ENCODE results near the gene OR2L2.
"Not testable (repeated sequence)": the region's sequence is repeated elsewhere in the genome, so short reads cannot be mapped to it uniquely, and the experiment has no call there.

OR2L2 gene

DNA sequence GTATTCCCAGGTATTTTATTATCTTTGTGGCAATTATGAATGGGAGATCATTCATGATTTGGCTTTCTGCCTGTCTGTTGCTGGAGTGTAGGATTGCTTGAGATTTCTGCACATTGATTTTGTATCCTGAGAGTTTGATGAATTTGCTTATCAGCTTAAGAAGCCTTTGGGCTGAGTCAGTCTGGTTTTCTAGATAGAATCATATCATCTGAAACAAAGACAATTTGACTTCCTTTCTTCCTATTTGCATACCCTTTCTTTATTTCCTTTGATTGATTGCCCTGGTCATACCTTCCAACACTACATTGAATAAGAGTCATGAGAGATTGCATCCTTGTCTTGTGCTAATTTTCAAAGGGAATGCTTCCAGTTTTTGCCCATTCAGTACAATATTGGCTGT, 24.8 kb downstream of the OR2L2 start:
- Histone ChIP-seq H3K4me3 (replicated peaks; ENCODE audit: low read depth, low read length) (no peak overlapping the region), H3K27me3 (replicated peaks; ENCODE audit: control insufficient read depth, insufficient read depth, low read length) (no peaks in the 10 kb centered on the region), H3K36me3 (ENCODE audit: control insufficient read depth, insufficient read depth, low read length) (no peaks in the 10 kb centered on the region)
- DNase-seq (ENCODE audit: extremely low read depth, insufficient read length), result no peak
- TF ChIP-seq, protein P1, sequence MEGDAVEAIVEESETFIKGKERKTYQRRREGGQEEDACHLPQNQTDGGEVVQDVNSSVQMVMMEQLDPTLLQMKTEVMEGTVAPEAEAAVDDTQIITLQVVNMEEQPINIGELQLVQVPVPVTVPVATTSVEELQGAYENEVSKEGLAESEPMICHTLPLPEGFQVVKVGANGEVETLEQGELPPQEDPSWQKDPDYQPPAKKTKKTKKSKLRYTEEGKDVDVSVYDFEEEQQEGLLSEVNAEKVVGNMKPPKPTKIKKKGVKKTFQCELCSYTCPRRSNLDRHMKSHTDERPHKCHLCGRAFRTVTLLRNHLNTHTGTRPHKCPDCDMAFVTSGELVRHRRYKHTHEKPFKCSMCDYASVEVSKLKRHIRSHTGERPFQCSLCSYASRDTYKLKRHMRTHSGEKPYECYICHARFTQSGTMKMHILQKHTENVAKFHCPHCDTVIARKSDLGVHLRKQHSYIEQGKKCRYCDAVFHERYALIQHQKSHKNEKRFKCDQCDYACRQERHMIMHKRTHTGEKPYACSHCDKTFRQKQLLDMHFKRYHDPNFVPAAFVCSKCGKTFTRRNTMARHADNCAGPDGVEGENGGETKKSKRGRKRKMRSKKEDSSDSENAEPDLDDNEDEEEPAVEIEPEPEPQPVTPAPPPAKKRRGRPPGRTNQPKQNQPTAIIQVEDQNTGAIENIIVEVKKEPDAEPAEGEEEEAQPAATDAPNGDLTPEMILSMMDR (IDR thresholded peaks at IDR 0.05; ENCODE audit: insufficient read depth, low read length, poor library complexity, severe bottlenecking), result no peak

DNA sequence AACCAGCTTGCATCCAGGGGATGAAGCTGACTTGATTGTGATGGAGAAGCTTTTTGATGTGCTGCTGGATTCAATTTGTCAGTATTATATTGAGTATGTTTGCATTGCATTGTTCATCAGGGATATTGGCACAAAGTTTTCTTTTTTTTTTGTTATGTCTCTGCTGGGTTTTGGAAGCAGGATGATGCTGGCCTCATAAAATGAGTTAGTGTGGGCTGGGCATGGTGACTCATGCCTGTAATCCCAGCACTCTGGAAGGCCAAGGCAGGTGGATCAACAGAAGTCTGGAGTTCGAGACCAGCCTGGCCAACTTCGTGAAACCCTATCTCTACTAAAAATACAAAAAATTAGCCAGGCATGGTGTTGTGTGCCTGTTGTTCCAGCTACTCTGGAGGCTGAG, 25.4 kb downstream of the OR2L2 start:
- TF ChIP-seq, protein P1 (IDR thresholded peaks at IDR 0.05; ENCODE audit: insufficient read depth, low read length, poor library complexity, severe bottlenecking), result no peak
- Histone ChIP-seq H3K36me3 (ENCODE audit: control insufficient read depth, insufficient read depth, low read length) (no peaks in the 10 kb centered on the region), H3K27me3 (replicated peaks; ENCODE audit: control insufficient read depth, insufficient read depth, low read length) (no peaks in the 10 kb centered on the region), H3K4me3 (replicated peaks; ENCODE audit: low read depth, low read length) (no peak overlapping the region)
- DNase-seq (ENCODE audit: extremely low read depth, insufficient read length), result no peak

GRCh38 chr1:248065071-248065470, 35.2 kb downstream of the OR2L2 start:
- TF ChIP-seq, protein P1 (IDR thresholded peaks at IDR 0.05; ENCODE audit: insufficient read depth, low read length, poor library complexity, severe bottlenecking), result no peak
- no peak for DNase-seq (ENCODE audit: extremely low read depth, insufficient read length)
- H3K27me3 ChIP-seq (replicated peaks; ENCODE audit: control insufficient read depth, insufficient read depth, low read length), result no peaks in the 10 kb centered on the region
- no peaks in the 10 kb centered on the region for H3K36me3 ChIP-seq (ENCODE audit: control insufficient read depth, insufficient read depth, low read length)
- H3K4me3 ChIP-seq (replicated peaks; ENCODE audit: low read depth, low read length), result no peak overlapping the region

DNA sequence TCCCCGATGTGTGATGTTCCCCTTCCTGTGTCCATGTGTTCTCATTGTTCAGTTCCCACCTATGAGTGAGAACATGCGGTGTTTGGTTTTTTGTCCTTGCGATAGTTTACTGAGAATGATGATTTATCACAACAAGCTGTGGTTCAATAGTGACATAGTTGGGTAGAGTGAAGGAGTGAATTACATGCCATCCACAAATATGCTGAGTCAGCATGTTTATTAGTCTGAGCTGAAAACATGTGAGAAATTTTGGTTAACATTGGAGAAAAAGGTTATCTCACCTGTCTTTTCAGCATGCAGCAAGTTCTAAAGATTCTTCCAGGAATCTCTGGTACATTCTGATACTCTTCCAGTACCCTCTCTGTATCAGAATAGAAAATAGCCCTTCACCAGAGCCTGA, 35.7 kb downstream of the OR2L2 start:
- Histone ChIP-seq H3K4me3 (replicated peaks; ENCODE audit: low read depth, low read length) (no peak overlapping the region), H3K27me3 (replicated peaks; ENCODE audit: control insufficient read depth, insufficient read depth, low read length) (no peaks in the 10 kb centered on the region), H3K36me3 (ENCODE audit: control insufficient read depth, insufficient read depth, low read length) (no peaks in the 10 kb centered on the region)
- TF ChIP-seq, protein P1 (IDR thresholded peaks at IDR 0.05; ENCODE audit: insufficient read depth, low read length, poor library complexity, severe bottlenecking), result no peak
- no peak for DNase-seq (ENCODE audit: extremely low read depth, insufficient read length)

- not testable (repeated sequence) for DNase-seq (ENCODE audit: extremely low read depth, insufficient read length); H3K4me3 ChIP-seq (replicated peaks; ENCODE audit: low read depth, low read length); H3K36me3 ChIP-seq (ENCODE audit: control insufficient read depth, insufficient read depth, low read length); H3K27me3 ChIP-seq (replicated peaks; ENCODE audit: control insufficient read depth, insufficient read depth, low read length)
Measured at GRCh38 chr1:248083864-248084263, 54.0 kb downstream of the OR2L2 start.
